Epithelial cell of proximal tubule (primary cell): Measurements from ENCODE around the gene ITGA11. TPM values are rescaled to one million over a fixed set of nuclear protein-coding genes. Genes with fewer than 3 reads are reported as not detected.

Experiments used
- DNase-seq: peaks from one replicate; pipeline ENCODE4 v3.0.0-alpha.2; 2011; ENCODE audit warnings: low read depth
- H3K4me3 ChIP-seq: 2 replicates; pipeline ENCODE4 v1.5.1; 2011; ENCODE audit warnings: low read depth, mild to moderate bottlenecking, low read length
- total RNA-seq: library from RNA; depleted of rRNA; stranded (reverse); fragments of >200 nt; gene quantifications from 2 replicates; pipeline ENCODE4 v1.2.3, GENCODE V29; 2015
- TF ChIP-seq, protein P1 (sequence below): conservative IDR thresholded peaks from 2 replicates; pipeline ENCODE4 v1.5.1; 2012; ENCODE audit warnings: low read depth, mild to moderate bottlenecking, low read length

The ITGA11 gene
- total RNA-seq, 1 donor from 2014 or later: 1.6 TPM

DNA sequence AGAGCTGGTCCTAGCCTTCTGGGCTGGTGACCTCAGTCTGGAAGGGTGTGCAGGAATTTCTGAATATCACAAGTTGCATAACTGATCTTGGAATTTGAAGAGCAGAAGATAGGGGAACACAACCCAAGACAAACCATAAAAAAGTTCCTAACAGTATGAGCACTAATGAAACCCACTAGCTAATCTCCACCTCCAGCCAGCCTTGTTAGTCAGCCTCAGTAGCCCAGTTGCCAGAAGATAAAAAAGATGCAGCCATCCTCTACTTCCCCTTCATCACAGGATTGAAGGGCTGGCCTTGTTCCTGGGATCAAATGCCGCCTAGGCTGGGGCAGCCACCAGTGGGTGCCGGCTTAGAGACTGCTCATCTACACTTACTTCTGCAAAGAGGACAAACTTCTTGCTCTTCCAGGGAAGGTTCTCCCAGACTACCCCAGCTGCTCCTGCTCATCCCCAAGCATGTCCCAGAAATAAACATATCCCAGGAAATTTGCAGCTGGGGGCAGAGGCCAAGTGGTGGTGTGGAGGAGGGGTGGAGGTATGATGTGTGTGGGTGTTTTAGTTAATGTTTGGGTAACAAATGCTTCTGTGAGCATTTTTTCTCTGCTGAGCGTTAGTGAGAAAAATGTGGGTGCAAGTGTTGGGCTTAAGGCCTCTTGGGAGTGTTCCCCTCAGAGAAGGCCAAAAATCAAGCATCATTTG lies 9.2 kb upstream of the ITGA11 start:
- TF ChIP-seq, protein P1, sequence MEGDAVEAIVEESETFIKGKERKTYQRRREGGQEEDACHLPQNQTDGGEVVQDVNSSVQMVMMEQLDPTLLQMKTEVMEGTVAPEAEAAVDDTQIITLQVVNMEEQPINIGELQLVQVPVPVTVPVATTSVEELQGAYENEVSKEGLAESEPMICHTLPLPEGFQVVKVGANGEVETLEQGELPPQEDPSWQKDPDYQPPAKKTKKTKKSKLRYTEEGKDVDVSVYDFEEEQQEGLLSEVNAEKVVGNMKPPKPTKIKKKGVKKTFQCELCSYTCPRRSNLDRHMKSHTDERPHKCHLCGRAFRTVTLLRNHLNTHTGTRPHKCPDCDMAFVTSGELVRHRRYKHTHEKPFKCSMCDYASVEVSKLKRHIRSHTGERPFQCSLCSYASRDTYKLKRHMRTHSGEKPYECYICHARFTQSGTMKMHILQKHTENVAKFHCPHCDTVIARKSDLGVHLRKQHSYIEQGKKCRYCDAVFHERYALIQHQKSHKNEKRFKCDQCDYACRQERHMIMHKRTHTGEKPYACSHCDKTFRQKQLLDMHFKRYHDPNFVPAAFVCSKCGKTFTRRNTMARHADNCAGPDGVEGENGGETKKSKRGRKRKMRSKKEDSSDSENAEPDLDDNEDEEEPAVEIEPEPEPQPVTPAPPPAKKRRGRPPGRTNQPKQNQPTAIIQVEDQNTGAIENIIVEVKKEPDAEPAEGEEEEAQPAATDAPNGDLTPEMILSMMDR: no peak
- DNase-seq: no peak
- no peak overlapping the region for H3K4me3 ChIP-seq

GRCh38 chr15:68440136-68440535 lies 8.2 kb upstream of the ITGA11 start:
- TF ChIP-seq, protein P1: no peak
- no peak overlapping the region for H3K4me3 ChIP-seq
- no peak for DNase-seq

GRCh38 chr15:68439506-68439905 lies 7.5 kb upstream of the ITGA11 start:
- no peak overlapping the region for H3K4me3 ChIP-seq
- TF ChIP-seq, protein P1: no peak
- no peak for DNase-seq

GRCh38 chr15:68436680-68437079 lies 4.7 kb upstream of the ITGA11 start:
- DNase-seq: no peak
- no peak overlapping the region for H3K4me3 ChIP-seq
- TF ChIP-seq, protein P1: no peak

GRCh38 chr15:68435966-68436365 lies 4.0 kb upstream of the ITGA11 start:
- no peak for DNase-seq
- TF ChIP-seq, protein P1: no peak
- H3K4me3 ChIP-seq: no peak overlapping the region

GRCh38 chr15:68434021-68434420 lies 2.1 kb upstream of the ITGA11 start:
- DNase-seq: no peak
- TF ChIP-seq, protein P1: no peak
- H3K4me3 ChIP-seq: no peak overlapping the region

DNA sequence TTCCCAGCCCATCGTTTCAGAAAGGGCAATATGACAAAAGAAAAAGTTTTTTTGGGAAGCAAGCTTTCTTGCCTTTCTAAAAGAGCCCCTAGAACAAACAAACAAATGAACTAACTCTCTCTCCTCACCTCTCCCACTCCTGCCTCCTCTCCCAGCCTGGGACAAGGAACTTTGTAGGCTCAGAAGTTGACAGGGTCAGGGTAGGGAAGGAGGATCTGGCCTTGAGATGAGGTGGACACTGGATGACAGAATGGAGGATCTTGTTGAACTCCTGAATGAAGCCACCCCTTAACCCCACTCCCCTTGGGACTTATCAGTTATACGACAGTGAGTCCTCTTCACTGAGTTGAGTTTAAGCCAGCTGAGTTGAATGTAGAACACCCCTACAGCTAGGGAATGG lies 1.6 kb upstream of the ITGA11 start:
- DNase-seq: no peak
- no peak overlapping the region for H3K4me3 ChIP-seq
- TF ChIP-seq, protein P1: no peak
